GM15510 (cell line): ENCODE data around the gene C1orf198.

Experiments
- POLR2A ChIP-seq: IDR thresholded peaks from 3 replicates; pipeline ENCODE4 v1.6.1; 2011; ENCODE audit warnings: borderline replicate concordance; ENCODE audit not compliant: insufficient read length; ENCODE audit errors: extremely low read depth

Gene C1orf198

GRCh38 chr1:230867903-230868735, at the start of gene C1orf198:
C1orf198 (minus strand) TSS chr1:230868521; CDS start chr1:230868512, 9 bp downstream.
- peak; percentile 39 for TF ChIP-seq POLR2A

- no peak for TF ChIP-seq POLR2A
Measured at GRCh38 chr1:230917284-230918135, 49.2 kb upstream of the C1orf198 start.

GRCh38 chr1:230916587-230917283, 48.4 kb upstream of the C1orf198 start:
- no peak for TF ChIP-seq POLR2A

GRCh38 chr1:230915078-230915477, 46.8 kb upstream of the C1orf198 start:
- no peak for TF ChIP-seq POLR2A

GRCh38 chr1:230913496-230913895, 45.2 kb upstream of the C1orf198 start:
- TF ChIP-seq POLR2A = no peak

- TF ChIP-seq POLR2A = no peak
Measured at GRCh38 chr1:230910755-230911117, 42.4 kb upstream of the C1orf198 start.

- TF ChIP-seq POLR2A = no peak
Measured at GRCh38 chr1:230909974-230910754, 41.8 kb upstream of the C1orf198 start.

GRCh38 chr1:230907472-230908205, 39.3 kb upstream of the C1orf198 start:
- TF ChIP-seq POLR2A = no peak

GRCh38 chr1:230906226-230906625, 37.9 kb upstream of the C1orf198 start:
- TF ChIP-seq POLR2A = no peak

- no peak for TF ChIP-seq POLR2A
Measured at GRCh38 chr1:230905733-230906132, 37.4 kb upstream of the C1orf198 start.

- no peak for TF ChIP-seq POLR2A
Measured at GRCh38 chr1:230902349-230902923, 34.1 kb upstream of the C1orf198 start.

- TF ChIP-seq POLR2A = no peak
Measured at GRCh38 chr1:230901671-230902070, 33.4 kb upstream of the C1orf198 start.

GRCh38 chr1:230900984-230901383, 32.7 kb upstream of the C1orf198 start:
- no peak for TF ChIP-seq POLR2A
